HG03442 (cell line): ENCODE measurements around the gene VPS51.

Experiments
- ATAC-seq: cut with Tn5 transposase; IDR thresholded peaks from one replicate; pipeline ENCODE4 v1.9.1; 2021; ENCODE audit warnings: mild to moderate bottlenecking, moderate library complexity; ENCODE audit not compliant: unreplicated experiment

The VPS51 gene

GRCh38 chr11:65160643-65161042, 64.6 kb downstream of the VPS51 start:
- ATAC-seq = no peak
